Measurements from ENCODE around the gene MAN2A2. TPM values are rescaled to one million over a fixed set of nuclear protein-coding genes. Genes with fewer than 3 reads are reported as not detected.
A peak's percentile ranks its signal among the peaks of the same experiment; 100 is the strongest.

Gene MAN2A2
- total RNA-seq, 5 donors from 2014 or later (not counting 1 experiment from before 2014, with no cell fraction given), result 119 to 158 (median 142) TPM

- H3K4me1 ChIP-seq (ENCODE audit: control insufficient read depth in 1 of 2, extremely low read depth in 1 of 2, insufficient read depth in 2 of 2, low read length in 2 of 2), result peaks cover 4 to 38% of the 10 kb centered on the region in 2 experiments
- DNase-seq (peak; percentile 29 to 84 (median 71)), ATAC-seq (replicated peaks in 1 of 4) (peak; percentile 52 to 68 (median 64))
- peak overlapping the region in 1 of 2 donors; percentile 16 for H3K27ac Mint-ChIP-seq
- no peaks in the 10 kb centered on the region for H3K9me3 Mint-ChIP-seq
- ChIA-PET CTCF (interaction anchor here (0.5 to 2.4 kb wide), 18 partner anchors 15 to 587 kb away, joined by 3 to 23 read pairs (median 4); no protein-coding TSS in a partner anchor), POLR2A (interaction anchor here (0.5 to 1.5 kb wide), 5 partner anchors 14 to 1530 kb away, joined by 3 to 9 read pairs (median 3); no protein-coding TSS in a partner anchor)
- peaks cover 5 to 17% (median 16%) of the 10 kb centered on the region in 3 donors for H3K4me1 Mint-ChIP-seq
- H3K4me3 Mint-ChIP-seq, result peak overlapping the region in 2 of 3 donors; percentile 28 to 46
- WGBS (ENCODE audit: insufficient coverage), result 78% methylated on average over 13 of the region's 23 CpGs
- peaks cover 4 to 7% of the 10 kb centered on the region in 2 donors for H3K27me3 Mint-ChIP-seq
- peaks cover 6 to 7% of the 10 kb centered on the region in 2 donors for H3K36me3 ChIP-seq (ENCODE audit: control insufficient read depth in 2 of 2, extremely low read depth in 1 of 2, insufficient read depth in 1 of 2, low read length in 1 of 2)
- no peaks in the 10 kb centered on the region for H3K9me3 ChIP-seq
- peaks cover 2% of the 10 kb centered on the region for H3K36me3 Mint-ChIP-seq
- H3K27ac ChIP-seq (ENCODE audit: low read length), result no peak overlapping the region
- H3K4me3 ChIP-seq (ENCODE audit: control insufficient read depth in 1 of 2, extremely low read depth in 1 of 2, low read length in 1 of 2), result no peak overlapping the region
- H3K27me3 ChIP-seq (replicated peaks in 1 of 2; ENCODE audit: control insufficient read depth in 2 of 2, extremely low read depth in 1 of 2, insufficient read depth in 2 of 2, low read length in 1 of 2), result peaks cover 0 to 43% of the 10 kb centered on the region in 2 experiments
These were observed 17.4 kb upstream of the MAN2A2 start for GRCh38 chr15:90885432-90886290.

- peaks cover 5 to 17% (median 16%) of the 10 kb centered on the region in 3 donors for H3K4me1 Mint-ChIP-seq
- POLR2A ChIA-PET, result interaction anchor here (0.6 to 1.5 kb wide), 3 partner anchors 14 to 45 kb away, joined by 3 to 9 read pairs (median 4); no protein-coding TSS in a partner anchor
- WGBS (ENCODE audit: insufficient coverage), result no CpG with 5 or more reads among the region's 5 CpGs
These were observed 16.8 kb upstream of the MAN2A2 start for GRCh38 chr15:90886291-90886614.

GRCh38 chr15:90887037-90887481, 16.0 kb upstream of the MAN2A2 start:
- ATAC-seq (replicated peaks in 1 of 4) (no peak), DNase-seq (no peak)
- peaks cover 4 to 39% of the 10 kb centered on the region in 2 experiments for H3K4me1 ChIP-seq (ENCODE audit: control insufficient read depth in 1 of 2, extremely low read depth in 1 of 2, insufficient read depth in 2 of 2, low read length in 2 of 2)
- ChIA-PET CTCF (interaction anchor here in 1 of 2 donors (0.6 kb wide), 1 partner anchor 112 kb away, joined by 4 read pairs; no protein-coding TSS in a partner anchor), POLR2A (no interaction called here)
- peaks cover 0 to 51% of the 10 kb centered on the region in 2 experiments for H3K27me3 ChIP-seq (replicated peaks in 1 of 2; ENCODE audit: control insufficient read depth in 2 of 2, extremely low read depth in 1 of 2, insufficient read depth in 2 of 2, low read length in 1 of 2)
- peaks cover 4 to 7% of the 10 kb centered on the region in 2 donors for H3K27me3 Mint-ChIP-seq
- H3K4me1 Mint-ChIP-seq, result peaks cover 5 to 17% (median 16%) of the 10 kb centered on the region in 3 donors
- H3K4me3 ChIP-seq (ENCODE audit: control insufficient read depth in 1 of 2, extremely low read depth in 1 of 2, low read length in 1 of 2), result no peak overlapping the region
- H3K4me3 Mint-ChIP-seq, result no peak overlapping the region
- H3K36me3 ChIP-seq (ENCODE audit: control insufficient read depth in 2 of 2, extremely low read depth in 1 of 2, insufficient read depth in 1 of 2, low read length in 1 of 2), result peaks cover 0 to under 1% of the 10 kb centered on the region in 2 donors
- H3K36me3 Mint-ChIP-seq, result no peaks in the 10 kb centered on the region
- no peaks in the 10 kb centered on the region for H3K9me3 ChIP-seq
- H3K27ac ChIP-seq (ENCODE audit: low read length), result no peak overlapping the region
- no peak overlapping the region for H3K27ac Mint-ChIP-seq
- WGBS (ENCODE audit: insufficient coverage), result 92% methylated on average over 10 of the region's 13 CpGs
- no peaks in the 10 kb centered on the region for H3K9me3 Mint-ChIP-seq

More at GRCh38 chr15:90886291-90886614, 16.8 kb upstream of the MAN2A2 start:
- Histone ChIP-seq H3K4me3 (ENCODE audit: control insufficient read depth in 1 of 2, extremely low read depth in 1 of 2, low read length in 1 of 2) (no peak overlapping the region), H3K4me1 (ENCODE audit: control insufficient read depth in 1 of 2, extremely low read depth in 1 of 2, insufficient read depth in 2 of 2, low read length in 2 of 2) (peaks cover 4 to 39% of the 10 kb centered on the region in 2 experiments), H3K9me3 (no peaks in the 10 kb centered on the region), H3K27ac (ENCODE audit: low read length) (no peak overlapping the region), H3K27me3 (replicated peaks in 1 of 2; ENCODE audit: control insufficient read depth in 2 of 2, extremely low read depth in 1 of 2, insufficient read depth in 2 of 2, low read length in 1 of 2) (peaks cover 0 to 49% of the 10 kb centered on the region in 2 experiments), H3K36me3 (ENCODE audit: control insufficient read depth in 2 of 2, extremely low read depth in 1 of 2, insufficient read depth in 1 of 2, low read length in 1 of 2) (peaks cover under 1 to 6% of the 10 kb centered on the region in 2 donors)
- H3K4me3 Mint-ChIP-seq, result no peak overlapping the region
- H3K27me3 Mint-ChIP-seq, result peaks cover 4 to 7% of the 10 kb centered on the region in 2 donors
- peak overlapping the region in 1 of 2 donors; percentile 16 for H3K27ac Mint-ChIP-seq
- H3K36me3 Mint-ChIP-seq, result no peaks in the 10 kb centered on the region
- ATAC-seq (replicated peaks in 1 of 4), result no peak
- H3K9me3 Mint-ChIP-seq, result no peaks in the 10 kb centered on the region
- DNase-seq, result no peak
- CTCF ChIA-PET, result interaction anchor here (0.6 to 2.4 kb wide), 14 partner anchors 15 to 588 kb away, joined by 3 to 23 read pairs (median 4); no protein-coding TSS in a partner anchor

GRCh38 chr15:90889313-90889730, 13.8 kb upstream of the MAN2A2 start:
- ATAC-seq (replicated peaks in 1 of 4) (peak in 3 of 4 experiments; percentile 28 to 66 (median 37)), DNase-seq (peak in 4 of 35 experiments; percentile 14 to 57 (median 20))
- Histone ChIP-seq H3K4me3 (ENCODE audit: control insufficient read depth in 1 of 2, extremely low read depth in 1 of 2, low read length in 1 of 2) (no peak overlapping the region), H3K27ac (ENCODE audit: low read length) (no peak overlapping the region), H3K4me1 (ENCODE audit: control insufficient read depth in 1 of 2, extremely low read depth in 1 of 2, insufficient read depth in 2 of 2, low read length in 2 of 2) (peaks cover 4 to 38% of the 10 kb centered on the region in 2 experiments), H3K36me3 (ENCODE audit: control insufficient read depth in 2 of 2, extremely low read depth in 1 of 2, insufficient read depth in 1 of 2, low read length in 1 of 2) (no peaks in the 10 kb centered on the region), H3K9me3 (no peaks in the 10 kb centered on the region), H3K27me3 (replicated peaks in 1 of 2; ENCODE audit: control insufficient read depth in 2 of 2, extremely low read depth in 1 of 2, insufficient read depth in 2 of 2, low read length in 1 of 2) (peaks cover 0 to 50% of the 10 kb centered on the region in 2 experiments)
- Mint-ChIP-seq H3K36me3 (no peaks in the 10 kb centered on the region), H3K4me3 (no peak overlapping the region), H3K9me3 (no peaks in the 10 kb centered on the region), H3K4me1 (peaks cover 5 to 14% (median 14%) of the 10 kb centered on the region in 3 donors), H3K27me3 (peaks cover 4 to 7% of the 10 kb centered on the region in 2 donors), H3K27ac (no peak overlapping the region)
- 54% methylated on average over 18 of the region's 18 CpGs for WGBS (ENCODE audit: insufficient coverage)
- ChIA-PET POLR2A (interaction anchor here in 1 of 2 donors (0.5 kb wide), 3 partner anchors 17 to 120 kb away, joined by 3 to 6 read pairs (median 5); no protein-coding TSS in a partner anchor), CTCF (no interaction called here)

- ATAC-seq (replicated peaks in 1 of 4), result no peak
- peaks cover 4 to 32% of the 10 kb centered on the region in 2 experiments for H3K4me1 ChIP-seq (ENCODE audit: control insufficient read depth in 1 of 2, extremely low read depth in 1 of 2, insufficient read depth in 2 of 2, low read length in 2 of 2)
- H3K27ac ChIP-seq (ENCODE audit: low read length), result no peak overlapping the region
- no peak for DNase-seq
- H3K9me3 ChIP-seq, result no peaks in the 10 kb centered on the region
- Mint-ChIP-seq H3K4me3 (no peak overlapping the region), H3K27ac (no peak overlapping the region), H3K9me3 (no peaks in the 10 kb centered on the region), H3K4me1 (peaks cover 5 to 13% (median 12%) of the 10 kb centered on the region in 3 donors), H3K27me3 (peaks cover 4 to 6% of the 10 kb centered on the region in 2 donors), H3K36me3 (no peaks in the 10 kb centered on the region)
- no peaks in the 10 kb centered on the region for H3K36me3 ChIP-seq (ENCODE audit: control insufficient read depth in 2 of 2, extremely low read depth in 1 of 2, insufficient read depth in 1 of 2, low read length in 1 of 2)
- ChIA-PET POLR2A (interaction anchor here (0.5 to 0.6 kb wide), 4 partner anchors 18 to 373 kb away, joined by 3 to 6 read pairs (median 6); no protein-coding TSS in a partner anchor), CTCF (interaction anchor here in 1 of 2 donors (1.3 kb wide), 1 partner anchor 407 kb away, joined by 3 read pairs; no protein-coding TSS in a partner anchor)
- peaks cover 0 to 45% of the 10 kb centered on the region in 2 experiments for H3K27me3 ChIP-seq (replicated peaks in 1 of 2; ENCODE audit: control insufficient read depth in 2 of 2, extremely low read depth in 1 of 2, insufficient read depth in 2 of 2, low read length in 1 of 2)
- H3K4me3 ChIP-seq (ENCODE audit: control insufficient read depth in 1 of 2, extremely low read depth in 1 of 2, low read length in 1 of 2), result no peak overlapping the region
- 77% methylated on average over 14 of the region's 31 CpGs for WGBS (ENCODE audit: insufficient coverage)
These were observed 13.2 kb upstream of the MAN2A2 start for GRCh38 chr15:90889736-90890456.

Data from T-cell (primary cell).